T-helper 17 cell (primary cell): ENCODE results near the gene C11orf98. TPM values are rescaled to one million over a fixed set of nuclear protein-coding genes. Genes with fewer than 3 reads are reported as not detected.

Source experiments
- ATAC-seq: fragments of 150-1000 bp; cut with Tn5 transposase; 2 replicates; pipeline ENCODE4 v1.10.0; 2021; ENCODE audit warnings: mild to moderate bottlenecking, moderate library complexity
- DNase-seq, 3 donors: peaks; one replicate each; pipeline versions ENCODE4 v3.0.0 to v3.0.0-alpha.2; 2020 to 2021
- H3K9me3 ChIP-seq: one replicate; pipeline ENCODE4 v1.7.0; 2013; ENCODE audit warnings: low read length, mild to moderate bottlenecking; ENCODE audit not compliant: control insufficient read depth, poor library complexity, severe bottlenecking
- H3K27ac Mint-ChIP-seq: one replicate; pipeline ENCODE4 v1.8.0; 2022; ENCODE audit warnings: mild to moderate bottlenecking, moderate library complexity, mixed read lengths
- H3K27me3 Mint-ChIP-seq: one replicate; pipeline ENCODE4 v1.8.0; 2022; ENCODE audit warnings: mixed read lengths
- H3K36me3 Mint-ChIP-seq: one replicate; pipeline ENCODE4 v1.8.0; 2022; ENCODE audit warnings: low read depth, mixed read lengths
- H3K4me1 Mint-ChIP-seq: one replicate; pipeline ENCODE4 v1.8.0; 2022; ENCODE audit warnings: mild to moderate bottlenecking, mixed read lengths
- H3K4me3 Mint-ChIP-seq: one replicate; pipeline ENCODE4 v1.8.0; 2022; ENCODE audit warnings: mild to moderate bottlenecking, moderate library complexity, mixed read lengths
- total RNA-seq, 4 donors: library from RNA in 2 of 4; stranded (reverse) in 2 of 4; gene quantifications; one replicate each; pipeline ENCODE4 v1.2.3 and lab custom pipeline; 2022 to 2026

The C11orf98 gene
- total RNA-seq, result 10 to 100 TPM; 20.0 to 21.6 TPM
- 0 to 0.15 reads per million in 2 donors for total RNA-seq (lab: John Stamatoyannopoulos, UW)

- peaks cover 27% of the 10 kb centered on the region for H3K4me1 Mint-ChIP-seq
- DNase-seq, result peak; percentile 86 to 95 (median 92)
- H3K36me3 Mint-ChIP-seq, result no peaks in the 10 kb centered on the region
- peak; percentile 94 for ATAC-seq
- H3K27ac Mint-ChIP-seq, result peak within 1 kb of the TSS; percentile 97
- H3K4me3 Mint-ChIP-seq, result peak within 1 kb of the TSS; percentile 98
- no peaks in the 10 kb centered on the region for H3K9me3 ChIP-seq
- H3K27me3 Mint-ChIP-seq, result no peaks in the 10 kb centered on the region
Observed at GRCh38 chr11:62665075-62665598, at the start of gene C11orf98, which contains the start of gene CSKMT. C11orf98 (minus strand) TSS chr11:62665210; CDS start chr11:62665169, 41 bp downstream. CSKMT (plus strand) TSS chr11:62665312; CDS start chr11:62665880, 568 bp downstream.

- H3K27me3 Mint-ChIP-seq, result no peaks in the 10 kb centered on the region
- no peak for DNase-seq
- H3K4me1 Mint-ChIP-seq, result peaks cover 39% of the 10 kb centered on the region
- H3K36me3 Mint-ChIP-seq, result no peaks in the 10 kb centered on the region
- no peak overlapping the region for H3K4me3 Mint-ChIP-seq
- H3K9me3 ChIP-seq, result no peaks in the 10 kb centered on the region
- no peak for ATAC-seq
- H3K27ac Mint-ChIP-seq, result peak overlapping the region; percentile 91
Observed at GRCh38 chr11:62713343-62713742, 48.3 kb upstream of the C11orf98 start.

GRCh38 chr11:62712861-62713260, 47.9 kb upstream of the C11orf98 start:
- H3K27me3 Mint-ChIP-seq, result no peaks in the 10 kb centered on the region
- no peak overlapping the region for H3K4me3 Mint-ChIP-seq
- peak overlapping the region; percentile 91 for H3K27ac Mint-ChIP-seq
- ATAC-seq (no peak), DNase-seq (no peak)
- H3K4me1 Mint-ChIP-seq, result peaks cover 40% of the 10 kb centered on the region
- H3K36me3 Mint-ChIP-seq, result no peaks in the 10 kb centered on the region
- H3K9me3 ChIP-seq, result no peaks in the 10 kb centered on the region

GRCh38 chr11:62712276-62712812, 47.3 kb upstream of the C11orf98 start:
- H3K36me3 Mint-ChIP-seq, result no peaks in the 10 kb centered on the region
- peaks cover 41% of the 10 kb centered on the region for H3K4me1 Mint-ChIP-seq

GRCh38 chr11:62710001-62710345, 45.0 kb upstream of the C11orf98 start:
- H3K9me3 ChIP-seq, result no peaks in the 10 kb centered on the region
- Mint-ChIP-seq H3K4me1 (peaks cover 43% of the 10 kb centered on the region), H3K27ac (peak overlapping the region; percentile 100), H3K27me3 (no peaks in the 10 kb centered on the region), H3K4me3 (peak overlapping the region; percentile 97), H3K36me3 (no peaks in the 10 kb centered on the region)
- ATAC-seq (no peak), DNase-seq (peak in 1 of 3 donors; percentile 20)

More at GRCh38 chr11:62712276-62712812, 47.3 kb upstream of the C11orf98 start:
- no peaks in the 10 kb centered on the region for H3K9me3 ChIP-seq
- no peaks in the 10 kb centered on the region for H3K27me3 Mint-ChIP-seq
- H3K27ac Mint-ChIP-seq, result peak overlapping the region; percentile 91
- DNase-seq, result no peak
- no peak for ATAC-seq
- H3K4me3 Mint-ChIP-seq, result no peak overlapping the region

- no peaks in the 10 kb centered on the region for H3K27me3 Mint-ChIP-seq
- ATAC-seq (peak; percentile 83), DNase-seq (peak; percentile 83 to 93 (median 90))
- H3K4me3 Mint-ChIP-seq, result peak overlapping the region; percentile 97
- H3K9me3 ChIP-seq, result no peaks in the 10 kb centered on the region
- H3K27ac Mint-ChIP-seq, result peak overlapping the region; percentile 100
- peaks cover 41% of the 10 kb centered on the region for H3K4me1 Mint-ChIP-seq
- H3K36me3 Mint-ChIP-seq, result no peaks in the 10 kb centered on the region
Observed at GRCh38 chr11:62709247-62710000, 44.4 kb upstream of the C11orf98 start.

GRCh38 chr11:62708793-62709192, 43.8 kb upstream of the C11orf98 start:
- H3K4me3 Mint-ChIP-seq, result peak overlapping the region; percentile 97
- no peaks in the 10 kb centered on the region for H3K36me3 Mint-ChIP-seq
- DNase-seq (peak; percentile 26 to 33 (median 26)), ATAC-seq (peak; percentile 22)
- H3K4me1 Mint-ChIP-seq, result peaks cover 38% of the 10 kb centered on the region
- no peaks in the 10 kb centered on the region for H3K27me3 Mint-ChIP-seq
- H3K27ac Mint-ChIP-seq, result peak overlapping the region; percentile 100
- H3K9me3 ChIP-seq, result no peaks in the 10 kb centered on the region

- no peaks in the 10 kb centered on the region for H3K9me3 ChIP-seq
- Mint-ChIP-seq H3K4me1 (peaks cover 35% of the 10 kb centered on the region), H3K27ac (peak overlapping the region; percentile 100), H3K36me3 (no peaks in the 10 kb centered on the region), H3K4me3 (peak overlapping the region; percentile 97), H3K27me3 (no peaks in the 10 kb centered on the region)
- ATAC-seq (no peak), DNase-seq (no peak)
Observed at GRCh38 chr11:62708392-62708791, 43.4 kb upstream of the C11orf98 start.

GRCh38 chr11:62707277-62707861, 42.4 kb upstream of the C11orf98 start, which contains the start of the genes BSCL2 and GNG3:
BSCL2 (minus strand) TSS chr11:62707424; CDS start chr11:62707195, 229 bp downstream.
GNG3 (plus strand) TSS chr11:62707676; CDS start chr11:62708296, 620 bp downstream.
- peak within 1 kb of the TSS; percentile 97 for H3K4me3 Mint-ChIP-seq
- no peaks in the 10 kb centered on the region for H3K27me3 Mint-ChIP-seq
- H3K9me3 ChIP-seq, result no peaks in the 10 kb centered on the region
- DNase-seq, result no peak
- peaks cover 29% of the 10 kb centered on the region for H3K4me1 Mint-ChIP-seq
- peak within 1 kb of the TSS; percentile 100 for H3K27ac Mint-ChIP-seq
- no peaks in the 10 kb centered on the region for H3K36me3 Mint-ChIP-seq
- ATAC-seq, result no peak

- Mint-ChIP-seq H3K27me3 (no peaks in the 10 kb centered on the region), H3K4me1 (peaks cover 29% of the 10 kb centered on the region), H3K27ac (no peak overlapping the region), H3K4me3 (peak overlapping the region; percentile 97), H3K36me3 (no peaks in the 10 kb centered on the region)
- no peaks in the 10 kb centered on the region for H3K9me3 ChIP-seq
- ATAC-seq (no peak), DNase-seq (no peak)
Observed at GRCh38 chr11:62706850-62707247, 41.8 kb upstream of the C11orf98 start.

GRCh38 chr11:62705880-62706849, 41.2 kb upstream of the C11orf98 start:
- peak overlapping the region; percentile 88 for H3K27ac Mint-ChIP-seq
- no peaks in the 10 kb centered on the region for H3K36me3 Mint-ChIP-seq
- H3K27me3 Mint-ChIP-seq, result no peaks in the 10 kb centered on the region
- H3K9me3 ChIP-seq, result no peaks in the 10 kb centered on the region
- DNase-seq (peak; percentile 91 to 96 (median 95)), ATAC-seq (peak; percentile 70)
- peak overlapping the region; percentile 97 for H3K4me3 Mint-ChIP-seq
- peaks cover 29% of the 10 kb centered on the region for H3K4me1 Mint-ChIP-seq

- Mint-ChIP-seq H3K27ac (peak overlapping the region; percentile 88), H3K4me1 (peaks cover 29% of the 10 kb centered on the region), H3K27me3 (no peaks in the 10 kb centered on the region), H3K4me3 (peak overlapping the region; percentile 97), H3K36me3 (no peaks in the 10 kb centered on the region)
- H3K9me3 ChIP-seq, result no peaks in the 10 kb centered on the region
- DNase-seq (no peak), ATAC-seq (no peak)
Observed at GRCh38 chr11:62705413-62705812, 40.4 kb upstream of the C11orf98 start.
